22Rv1 (cell line): ENCODE data around the gene ASCL4.
"Not testable (repeated sequence)": the region's sequence is repeated elsewhere in the genome, so short reads cannot be mapped to it uniquely, and the experiment has no call there.

Source experiments
- ZFX ChIP-seq: fragments of 450-650 bp; IDR thresholded peaks from 2 replicates; pipeline ENCODE4 v1.6.1; 2017; ENCODE audit warnings: antibody characterized with exemption, borderline replicate concordance
- TF ChIP-seq, protein P1 (sequence below): fragments of 450-650 bp; IDR thresholded peaks from 2 replicates; pipeline ENCODE4 v1.5.1; 2017; ENCODE audit warnings: mild to moderate bottlenecking

DNA sequence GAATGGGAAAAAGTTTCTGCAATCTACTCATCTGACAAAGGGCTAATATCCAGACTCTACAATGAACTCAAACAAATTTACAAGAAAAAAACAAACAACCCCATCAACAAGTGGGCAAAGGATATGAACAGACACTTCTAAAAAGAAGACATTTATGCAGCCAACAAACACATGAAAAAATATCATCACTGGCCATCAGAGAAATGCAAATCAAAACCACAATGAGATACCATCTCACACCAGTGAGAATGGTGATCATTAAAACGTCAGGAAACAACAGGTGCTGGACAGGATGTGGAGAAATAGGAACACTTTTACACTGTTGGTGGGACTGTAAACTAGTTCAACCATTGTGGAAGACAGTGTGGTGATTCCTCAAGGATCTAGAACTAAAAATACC, 47.2 kb upstream of the ASCL4 start:
- TF ChIP-seq, protein P1, sequence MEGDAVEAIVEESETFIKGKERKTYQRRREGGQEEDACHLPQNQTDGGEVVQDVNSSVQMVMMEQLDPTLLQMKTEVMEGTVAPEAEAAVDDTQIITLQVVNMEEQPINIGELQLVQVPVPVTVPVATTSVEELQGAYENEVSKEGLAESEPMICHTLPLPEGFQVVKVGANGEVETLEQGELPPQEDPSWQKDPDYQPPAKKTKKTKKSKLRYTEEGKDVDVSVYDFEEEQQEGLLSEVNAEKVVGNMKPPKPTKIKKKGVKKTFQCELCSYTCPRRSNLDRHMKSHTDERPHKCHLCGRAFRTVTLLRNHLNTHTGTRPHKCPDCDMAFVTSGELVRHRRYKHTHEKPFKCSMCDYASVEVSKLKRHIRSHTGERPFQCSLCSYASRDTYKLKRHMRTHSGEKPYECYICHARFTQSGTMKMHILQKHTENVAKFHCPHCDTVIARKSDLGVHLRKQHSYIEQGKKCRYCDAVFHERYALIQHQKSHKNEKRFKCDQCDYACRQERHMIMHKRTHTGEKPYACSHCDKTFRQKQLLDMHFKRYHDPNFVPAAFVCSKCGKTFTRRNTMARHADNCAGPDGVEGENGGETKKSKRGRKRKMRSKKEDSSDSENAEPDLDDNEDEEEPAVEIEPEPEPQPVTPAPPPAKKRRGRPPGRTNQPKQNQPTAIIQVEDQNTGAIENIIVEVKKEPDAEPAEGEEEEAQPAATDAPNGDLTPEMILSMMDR = not testable (repeated sequence)
- not testable (repeated sequence) for TF ChIP-seq ZFX
